T-helper 2 cell treated with Interferon-gamma antibody and Interleukin-4, amounts not matched to agents 5 μg/mL and 100 μg/mL, for 36 hours (primary cell): ENCODE measurements around the gene MCUB.
"Not testable (repeated sequence)": the region's sequence is repeated elsewhere in the genome, so short reads cannot be mapped to it uniquely, and the experiment has no call there.

Experiments
- DNase-seq: peaks from one replicate; pipeline ENCODE4 v3.0.0; 2021; ENCODE audit warnings: low spot score
- H3K27ac Mint-ChIP-seq: one replicate; pipeline ENCODE4 v1.8.0; 2021; ENCODE audit warnings: mild to moderate bottlenecking, mixed read lengths
- H3K27me3 Mint-ChIP-seq: one replicate; pipeline ENCODE4 v1.8.0; 2021; ENCODE audit warnings: low read depth, mixed read lengths
- H3K36me3 Mint-ChIP-seq: one replicate; pipeline ENCODE4 v1.8.0; 2021; ENCODE audit warnings: low read depth, mixed read lengths
- H3K4me1 Mint-ChIP-seq: one replicate; pipeline ENCODE4 v1.8.0; 2021; ENCODE audit warnings: low read depth, mixed read lengths
- H3K4me3 Mint-ChIP-seq: one replicate; pipeline ENCODE4 v1.8.0; 2022; ENCODE audit warnings: mild to moderate bottlenecking, moderate library complexity, mixed read lengths
- H3K9me3 Mint-ChIP-seq: one replicate; pipeline ENCODE4 v1.8.0; 2021; ENCODE audit warnings: mixed read lengths

The MCUB gene

GRCh38 chr4:109658871-109659410, 98.9 kb downstream of the MCUB start:
- Mint-ChIP-seq H3K27ac (no peak overlapping the region), H3K27me3 (no peaks in the 10 kb centered on the region), H3K4me3 (no peak overlapping the region), H3K4me1 (peaks cover 4% of the 10 kb centered on the region), H3K9me3 (no peaks in the 10 kb centered on the region), H3K36me3 (peaks cover 21% of the 10 kb centered on the region)
- no peak for DNase-seq

- Mint-ChIP-seq H3K27me3 (no peaks in the 10 kb centered on the region), H3K9me3 (no peaks in the 10 kb centered on the region), H3K36me3 (peaks cover 24% of the 10 kb centered on the region), H3K4me3 (no peak overlapping the region), H3K27ac (no peak overlapping the region), H3K4me1 (peaks cover 11% of the 10 kb centered on the region)
- no peak for DNase-seq
Measured at GRCh38 chr4:109662116-109662515, 102.1 kb downstream of the MCUB start.

DNA sequence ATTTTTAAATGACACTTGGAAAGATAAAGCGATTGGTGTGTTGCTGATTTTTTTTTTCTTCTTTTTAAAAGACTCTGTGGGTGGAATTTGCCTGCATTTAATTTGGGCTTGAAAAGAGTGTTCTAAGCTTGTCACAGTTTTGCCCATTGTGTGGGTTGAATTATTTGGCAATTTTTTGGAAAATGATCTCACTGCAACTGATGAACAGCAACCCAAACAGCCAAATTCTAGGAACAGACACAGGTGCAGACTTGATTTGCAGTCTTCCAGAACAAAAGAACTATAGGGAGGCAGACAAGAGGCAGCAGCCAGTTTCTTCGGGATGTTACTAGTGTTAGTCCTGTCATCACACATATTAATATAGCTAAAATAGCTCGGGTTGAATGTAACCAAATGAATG, 102.7 kb downstream of the MCUB start:
- peaks cover 24% of the 10 kb centered on the region for H3K36me3 Mint-ChIP-seq
- peaks cover 13% of the 10 kb centered on the region for H3K4me1 Mint-ChIP-seq
- H3K4me3 Mint-ChIP-seq, result no peak overlapping the region
- no peak for DNase-seq
- no peaks in the 10 kb centered on the region for H3K9me3 Mint-ChIP-seq
- H3K27me3 Mint-ChIP-seq, result no peaks in the 10 kb centered on the region
- no peak overlapping the region for H3K27ac Mint-ChIP-seq

DNA sequence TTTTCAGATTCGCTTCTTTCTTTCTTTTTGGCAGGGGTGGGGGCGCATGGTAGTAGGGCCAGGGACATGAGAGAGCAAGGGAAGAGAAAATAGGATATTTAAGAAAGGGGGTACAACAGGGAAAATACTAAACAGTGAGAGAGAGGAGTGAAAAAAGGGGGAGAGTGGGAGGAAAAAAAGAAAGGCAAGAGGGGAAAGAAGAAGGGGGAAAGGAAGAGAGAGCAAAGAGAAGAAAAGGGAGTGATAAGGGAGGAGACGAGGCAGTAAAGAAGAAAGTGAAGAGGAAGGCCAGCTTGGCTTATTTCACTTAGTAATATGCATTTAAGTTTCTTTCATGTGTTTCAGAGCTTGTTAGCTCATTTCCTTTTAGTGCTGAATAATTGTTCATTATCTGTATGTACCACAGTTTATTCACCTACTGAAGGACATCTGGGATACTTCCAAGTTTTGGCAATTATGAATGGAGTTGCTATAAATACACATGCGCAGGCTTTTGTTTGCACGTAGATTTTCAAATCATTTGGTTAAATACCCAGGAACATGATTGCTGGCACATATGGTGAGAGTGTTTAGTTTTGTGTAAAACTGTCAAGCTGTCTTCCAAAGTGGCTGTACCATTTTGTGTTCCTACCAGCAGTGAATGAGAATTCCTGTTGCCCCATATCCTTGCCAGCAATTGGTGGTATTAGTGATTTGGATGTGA, 105.9 kb downstream of the MCUB start:
- Mint-ChIP-seq H3K27me3 (no peaks in the 10 kb centered on the region), H3K36me3 (peaks cover 26% of the 10 kb centered on the region), H3K4me3 (no peak overlapping the region), H3K9me3 (peaks cover 2% of the 10 kb centered on the region), H3K27ac (no peak overlapping the region), H3K4me1 (peaks cover 10% of the 10 kb centered on the region)
- no peak for DNase-seq

GRCh38 chr4:109671350-109671749, 111.3 kb downstream of the MCUB start:
- no peak for DNase-seq
- H3K27me3 Mint-ChIP-seq, result no peaks in the 10 kb centered on the region
- peaks cover 15% of the 10 kb centered on the region for H3K9me3 Mint-ChIP-seq
- H3K4me3 Mint-ChIP-seq, result no peak overlapping the region
- H3K4me1 Mint-ChIP-seq, result peaks cover 10% of the 10 kb centered on the region
- no peak overlapping the region for H3K27ac Mint-ChIP-seq
- peaks cover 33% of the 10 kb centered on the region for H3K36me3 Mint-ChIP-seq

- DNase-seq, result no peak
- Mint-ChIP-seq H3K36me3 (peaks cover 38% of the 10 kb centered on the region), H3K4me1 (peaks cover under 1% of the 10 kb centered on the region), H3K4me3 (no peak overlapping the region), H3K27me3 (no peaks in the 10 kb centered on the region), H3K9me3 (peaks cover 15% of the 10 kb centered on the region), H3K27ac (no peak overlapping the region)
Measured at GRCh38 chr4:109672169-109672930, 112.3 kb downstream of the MCUB start.

DNA sequence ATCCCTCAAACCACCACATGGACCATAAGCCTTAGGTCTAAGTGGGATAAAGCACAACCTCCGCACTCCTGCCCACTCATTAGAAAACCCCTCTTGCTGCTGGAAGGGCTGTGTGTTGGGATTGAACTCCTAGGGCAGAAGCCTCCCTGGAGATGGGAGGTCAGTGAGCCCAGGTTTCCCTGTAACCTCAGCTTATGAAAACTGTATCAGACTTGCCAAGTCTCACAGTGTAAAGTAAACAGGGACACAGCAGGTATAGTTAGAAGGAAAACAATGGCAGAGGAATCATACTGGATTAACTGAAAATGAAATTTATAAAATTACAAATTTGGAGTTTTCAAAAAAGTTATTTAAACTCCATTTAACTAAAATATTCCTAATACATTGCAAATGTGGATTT, 113.3 kb downstream of the MCUB start:
- peaks cover 36% of the 10 kb centered on the region for H3K36me3 Mint-ChIP-seq
- DNase-seq, result no peak
- peaks cover 15% of the 10 kb centered on the region for H3K9me3 Mint-ChIP-seq
- H3K27me3 Mint-ChIP-seq, result no peaks in the 10 kb centered on the region
- H3K27ac Mint-ChIP-seq, result no peak overlapping the region
- H3K4me1 Mint-ChIP-seq, result no peaks in the 10 kb centered on the region
- H3K4me3 Mint-ChIP-seq, result no peak overlapping the region

GRCh38 chr4:109675181-109675580, 115.1 kb downstream of the MCUB start:
- H3K27me3 Mint-ChIP-seq, result no peaks in the 10 kb centered on the region
- H3K9me3 Mint-ChIP-seq, result peaks cover 15% of the 10 kb centered on the region
- no peak overlapping the region for H3K27ac Mint-ChIP-seq
- H3K4me3 Mint-ChIP-seq, result no peak overlapping the region
- peaks cover 43% of the 10 kb centered on the region for H3K36me3 Mint-ChIP-seq
- DNase-seq, result no peak
- H3K4me1 Mint-ChIP-seq, result no peaks in the 10 kb centered on the region

DNA sequence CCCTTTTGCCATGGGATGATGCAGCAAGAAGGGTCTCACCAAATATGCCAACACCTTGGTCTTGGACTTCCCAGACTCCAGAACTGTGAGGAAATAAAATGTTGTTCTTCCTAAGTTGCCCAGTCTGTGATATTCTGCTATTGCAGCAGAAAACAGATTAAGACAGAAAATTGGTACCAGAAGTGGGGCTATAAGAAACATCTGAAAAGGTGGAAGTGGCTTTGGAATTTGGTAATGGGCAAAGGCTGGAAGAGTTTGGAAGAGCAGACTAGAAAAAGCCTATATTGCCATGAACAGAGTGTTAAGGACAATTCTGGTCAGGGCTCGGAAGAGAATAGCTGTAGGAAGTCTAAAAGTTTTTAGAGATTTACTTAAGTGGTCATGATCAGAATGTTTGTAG, 115.8 kb downstream of the MCUB start:
- Mint-ChIP-seq H3K27ac (no peak overlapping the region), H3K9me3 (peaks cover 14% of the 10 kb centered on the region), H3K4me3 (no peak overlapping the region), H3K4me1 (no peaks in the 10 kb centered on the region), H3K36me3 (peaks cover 47% of the 10 kb centered on the region), H3K27me3 (no peaks in the 10 kb centered on the region)
- no peak for DNase-seq

GRCh38 chr4:109676886-109677285, 116.8 kb downstream of the MCUB start:
- DNase-seq, result no peak
- H3K9me3 Mint-ChIP-seq, result peaks cover 4% of the 10 kb centered on the region

DNA sequence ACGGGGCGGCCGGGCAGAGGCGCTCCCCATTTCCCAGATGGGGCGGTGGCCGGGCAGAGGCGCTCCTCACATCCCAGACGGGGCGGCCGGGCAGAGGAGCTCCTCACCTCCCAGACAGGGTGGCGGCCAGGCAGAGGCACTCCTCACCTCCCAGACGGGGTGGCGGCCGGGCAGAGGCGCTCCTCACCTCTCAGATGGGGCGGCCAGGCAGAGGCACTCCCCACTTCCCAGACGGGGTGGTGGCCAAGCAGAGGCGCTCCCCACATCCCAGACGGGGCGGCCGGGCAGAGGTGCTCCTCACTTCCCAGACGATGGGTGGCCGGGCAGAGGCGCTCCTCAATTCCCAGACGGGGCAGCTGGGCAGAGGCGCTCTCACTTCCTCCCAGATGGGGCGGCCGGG, 118.4 kb downstream of the MCUB start:
- Mint-ChIP-seq H3K4me1 (peaks cover 15% of the 10 kb centered on the region), H3K36me3 (peaks cover 41% of the 10 kb centered on the region)
- DNase-seq, H3K27me3 Mint-ChIP-seq, H3K4me3 Mint-ChIP-seq, H3K27ac Mint-ChIP-seq, H3K9me3 Mint-ChIP-seq: not testable (repeated sequence)

More at GRCh38 chr4:109676886-109677285, 116.8 kb downstream of the MCUB start:
- Mint-ChIP-seq H3K36me3 (peaks cover 43% of the 10 kb centered on the region), H3K4me3 (no peak overlapping the region), H3K27me3 (no peaks in the 10 kb centered on the region), H3K27ac (no peak overlapping the region), H3K4me1 (peaks cover 2% of the 10 kb centered on the region)

GRCh38 chr4:109678925-109679324, 118.9 kb downstream of the MCUB start:
- not testable (repeated sequence) for H3K4me3 Mint-ChIP-seq, H3K9me3 Mint-ChIP-seq, DNase-seq, H3K27ac Mint-ChIP-seq, H3K27me3 Mint-ChIP-seq
- Mint-ChIP-seq H3K36me3 (peaks cover 41% of the 10 kb centered on the region), H3K4me1 (peaks cover 17% of the 10 kb centered on the region)

DNA sequence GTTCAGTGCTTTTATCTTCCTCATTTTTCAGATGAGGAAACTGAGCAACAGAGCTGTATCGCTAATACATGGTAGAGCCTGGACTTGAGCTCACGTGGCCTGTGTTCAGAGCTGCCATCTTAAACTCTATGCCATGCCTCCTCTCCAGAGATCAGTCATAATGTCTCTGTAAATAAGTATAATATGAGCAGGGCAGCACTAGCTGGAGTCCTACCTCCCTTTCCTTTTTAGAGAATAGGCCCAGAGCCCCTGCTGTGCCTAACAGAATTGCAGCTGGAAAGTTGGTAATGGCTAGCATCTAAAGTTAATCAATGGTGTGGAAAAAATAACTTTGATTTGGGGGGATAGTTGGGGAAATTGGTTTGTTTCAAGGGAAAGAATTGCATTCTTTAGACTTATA, 122.8 kb downstream of the MCUB start:
- no peak overlapping the region for H3K27ac Mint-ChIP-seq
- H3K4me1 Mint-ChIP-seq, result peaks cover 17% of the 10 kb centered on the region

GRCh38 chr4:109683621-109684253, 123.7 kb downstream of the MCUB start:
- Mint-ChIP-seq H3K4me1 (peaks cover 17% of the 10 kb centered on the region), H3K36me3 (peaks cover 56% of the 10 kb centered on the region), H3K9me3 (no peaks in the 10 kb centered on the region), H3K4me3 (no peak overlapping the region), H3K27me3 (no peaks in the 10 kb centered on the region), H3K27ac (peak overlapping the region; percentile 53)
- no peak for DNase-seq

More for the DNA sequence above, 122.8 kb downstream of the MCUB start:
- no peak overlapping the region for H3K4me3 Mint-ChIP-seq
- peaks cover 54% of the 10 kb centered on the region for H3K36me3 Mint-ChIP-seq
- H3K9me3 Mint-ChIP-seq, result no peaks in the 10 kb centered on the region
- no peak for DNase-seq
- no peaks in the 10 kb centered on the region for H3K27me3 Mint-ChIP-seq
